GM12864 (cell line): ENCODE data around the gene MAP3K15.

Experiments used
- DNase-seq: peaks from one replicate; pipeline ENCODE4 v3.0.0-alpha.2; 2011; ENCODE audit warnings: low read depth
- H3K4me3 ChIP-seq: 2 replicates; pipeline ENCODE4 v1.5.1; 2011; ENCODE audit warnings: mild to moderate bottlenecking, low read depth, low read length, control low read depth
- TF ChIP-seq, protein P1 (sequence below): IDR thresholded peaks from 2 replicates; pipeline ENCODE4 v1.5.1; 2011; ENCODE audit warnings: low read depth, mild to moderate bottlenecking, moderate library complexity, low read length, control low read depth, inconsistent platforms; ENCODE audit errors: missing control alignments

MAP3K15 gene

GRCh38 chrX:19556202-19556601, 40.9 kb upstream of the MAP3K15 start:
- TF ChIP-seq, protein P1, sequence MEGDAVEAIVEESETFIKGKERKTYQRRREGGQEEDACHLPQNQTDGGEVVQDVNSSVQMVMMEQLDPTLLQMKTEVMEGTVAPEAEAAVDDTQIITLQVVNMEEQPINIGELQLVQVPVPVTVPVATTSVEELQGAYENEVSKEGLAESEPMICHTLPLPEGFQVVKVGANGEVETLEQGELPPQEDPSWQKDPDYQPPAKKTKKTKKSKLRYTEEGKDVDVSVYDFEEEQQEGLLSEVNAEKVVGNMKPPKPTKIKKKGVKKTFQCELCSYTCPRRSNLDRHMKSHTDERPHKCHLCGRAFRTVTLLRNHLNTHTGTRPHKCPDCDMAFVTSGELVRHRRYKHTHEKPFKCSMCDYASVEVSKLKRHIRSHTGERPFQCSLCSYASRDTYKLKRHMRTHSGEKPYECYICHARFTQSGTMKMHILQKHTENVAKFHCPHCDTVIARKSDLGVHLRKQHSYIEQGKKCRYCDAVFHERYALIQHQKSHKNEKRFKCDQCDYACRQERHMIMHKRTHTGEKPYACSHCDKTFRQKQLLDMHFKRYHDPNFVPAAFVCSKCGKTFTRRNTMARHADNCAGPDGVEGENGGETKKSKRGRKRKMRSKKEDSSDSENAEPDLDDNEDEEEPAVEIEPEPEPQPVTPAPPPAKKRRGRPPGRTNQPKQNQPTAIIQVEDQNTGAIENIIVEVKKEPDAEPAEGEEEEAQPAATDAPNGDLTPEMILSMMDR, result no peak
- no peak overlapping the region for H3K4me3 ChIP-seq
- DNase-seq, result no peak

DNA sequence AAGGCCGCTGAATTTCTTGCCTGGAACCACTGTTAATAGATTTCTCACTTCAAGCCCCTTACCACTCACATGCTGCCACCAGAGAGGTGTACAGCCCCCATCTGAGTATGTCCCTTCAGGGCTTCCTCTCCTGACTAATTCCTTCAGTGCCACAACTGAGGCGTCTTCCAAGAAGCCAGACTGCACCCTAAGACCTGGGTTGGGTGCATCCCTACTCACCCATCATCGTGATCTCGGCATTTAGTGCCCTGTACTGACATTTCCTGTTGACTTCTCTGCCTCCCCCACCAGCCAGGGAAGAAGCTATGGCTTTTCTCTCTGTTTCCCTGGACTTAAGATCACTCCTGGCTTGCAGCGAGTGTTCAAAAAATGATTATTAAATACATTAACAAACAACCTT, 40.4 kb upstream of the MAP3K15 start:
- TF ChIP-seq, protein P1, result no peak
- DNase-seq, result no peak
- H3K4me3 ChIP-seq, result no peak overlapping the region

- no peak for DNase-seq
- no peak overlapping the region for H3K4me3 ChIP-seq
- TF ChIP-seq, protein P1, result no peak
Measured at GRCh38 chrX:19555236-19555635, 39.9 kb upstream of the MAP3K15 start.

- TF ChIP-seq, protein P1, result no peak
- H3K4me3 ChIP-seq, result no peak overlapping the region
- no peak for DNase-seq
Measured at GRCh38 chrX:19554786-19555185, 39.5 kb upstream of the MAP3K15 start.

- no peak overlapping the region for H3K4me3 ChIP-seq
- no peak for DNase-seq
- TF ChIP-seq, protein P1, result no peak
Measured at GRCh38 chrX:19552793-19553192, 37.5 kb upstream of the MAP3K15 start.

GRCh38 chrX:19549838-19550237, 34.5 kb upstream of the MAP3K15 start:
- TF ChIP-seq, protein P1, result no peak
- H3K4me3 ChIP-seq, result no peak overlapping the region
- DNase-seq, result no peak

DNA sequence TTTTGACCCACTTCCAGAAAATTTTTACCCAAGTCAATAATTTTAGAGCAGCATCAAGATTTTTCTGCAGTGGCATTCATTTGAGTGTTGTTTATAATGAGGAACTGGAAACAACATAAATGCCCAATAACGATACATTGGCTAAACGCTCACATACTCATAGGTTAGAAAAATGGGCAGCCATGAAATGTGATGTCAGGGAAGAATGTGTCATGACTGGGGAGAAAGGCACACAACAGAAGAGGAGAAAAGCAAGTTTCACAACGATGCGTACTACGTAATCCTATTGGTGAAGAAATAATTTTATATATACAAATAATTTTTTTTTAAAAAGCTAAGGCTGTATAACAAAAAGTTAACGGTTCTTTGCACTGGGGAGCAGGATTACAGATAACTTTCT, 33.6 kb upstream of the MAP3K15 start:
- TF ChIP-seq, protein P1, result no peak
- H3K4me3 ChIP-seq, result no peak overlapping the region
- DNase-seq, result no peak
